HAP-1 (cell line): Measurements from ENCODE around the gene LENEP.
"Not testable (repeated sequence)": the region's sequence is repeated elsewhere in the genome, so short reads cannot be mapped to it uniquely, and the experiment has no call there.

ENCODE experiments used
- DNase-seq, 2 experiments: peaks; one replicate each; pipeline ENCODE4 v3.0.0-alpha.2; 2016 to 2020; ENCODE audit warnings: low spot score in 2 of 2
- H3K27me3 ChIP-seq: fragments of 250-450 bp; sonication (Bioruptor Pico); 2 replicates; pipeline ENCODE4 v1.5.1; 2020; ENCODE audit warnings: low read depth, mild to moderate bottlenecking, moderate library complexity
- H3K36me3 ChIP-seq: fragments of 250-450 bp; sonication (Bioruptor Pico); replicated peaks from 2 replicates; pipeline ENCODE4 v1.5.1; 2020; ENCODE audit warnings: mild to moderate bottlenecking
- H3K4me1 ChIP-seq: fragments of 250-450 bp; sonication (Bioruptor Pico); 2 replicates; pipeline ENCODE4 v1.5.1; 2020; ENCODE audit warnings: mild to moderate bottlenecking
- H3K4me3 ChIP-seq: fragments of 250-450 bp; sonication (Bioruptor Pico); 2 replicates; pipeline ENCODE4 v1.5.1; 2020; ENCODE audit warnings: mild to moderate bottlenecking, moderate library complexity
- H3K9me3 ChIP-seq: fragments of 250-450 bp; sonication (Bioruptor Pico); 2 replicates; pipeline ENCODE4 v1.5.1; 2020; ENCODE audit warnings: mild to moderate bottlenecking, moderate library complexity
- in situ Hi-C: fragments of 300-500 bp; cut with MboI; formaldehyde crosslinking; loops from 3 replicates; pipeline ENCODE4 v1.14.3; 2020; ENCODE audit warnings: low sequenced_read_pairs, inconsistent platforms, mixed read lengths

LENEP gene

GRCh38 chr1:154994269-154994587 is 842 bp downstream of the LENEP start:
- H3K9me3 ChIP-seq = no peaks in the 10 kb centered on the region
- H3K27me3 ChIP-seq = no peaks in the 10 kb centered on the region
- H3K36me3 ChIP-seq = peaks cover 24% of the 10 kb centered on the region
- DNase-seq = no peak
- H3K4me1 ChIP-seq = peaks cover 8% of the 10 kb centered on the region
- in situ Hi-C loops = no loop called here
- no peak overlapping the region for H3K4me3 ChIP-seq

DNA sequence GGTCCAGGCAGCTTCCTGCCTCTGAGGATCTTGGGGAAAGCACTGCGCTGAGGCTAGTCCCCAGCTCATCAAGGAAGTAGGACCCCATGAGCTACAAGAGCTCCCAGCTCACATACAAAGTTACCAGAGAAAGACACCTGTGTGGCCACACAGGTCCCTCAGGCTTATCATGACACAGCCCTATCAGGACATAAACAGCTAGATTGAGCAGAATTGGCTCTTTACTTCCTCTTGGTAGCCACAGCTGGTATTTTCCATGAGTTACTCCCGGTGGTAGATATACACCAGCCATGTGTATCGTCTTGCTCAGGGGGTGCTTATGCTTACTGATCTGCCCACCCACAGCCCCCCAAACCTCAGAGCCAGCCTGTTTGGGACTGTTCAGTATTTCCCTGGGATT is 1.2 kb downstream of the LENEP start:
- DNase-seq = no peak
- in situ Hi-C loops = no loop called here
- H3K36me3 ChIP-seq = peaks cover 20% of the 10 kb centered on the region
- no peaks in the 10 kb centered on the region for H3K27me3 ChIP-seq
- no peak overlapping the region for H3K4me3 ChIP-seq
- peaks cover 9% of the 10 kb centered on the region for H3K4me1 ChIP-seq
- no peaks in the 10 kb centered on the region for H3K9me3 ChIP-seq

GRCh38 chr1:154995301-154995983 is 2.1 kb downstream of the LENEP start:
- Histone ChIP-seq H3K4me1 (peaks cover 15% of the 10 kb centered on the region), H3K36me3 (peaks cover 12% of the 10 kb centered on the region)
- not testable (repeated sequence) for H3K4me3 ChIP-seq, H3K27me3 ChIP-seq, H3K9me3 ChIP-seq
- in situ Hi-C loops = loop anchor here (5.0 kb wide), 1 partner anchor 67 kb away; the partner anchor contains the start of gene EFNA4
- peak; percentile 56 to 83 for DNase-seq

- Histone ChIP-seq H3K4me3 (no peak overlapping the region), H3K27me3 (no peaks in the 10 kb centered on the region), H3K4me1 (peaks cover 17% of the 10 kb centered on the region), H3K9me3 (no peaks in the 10 kb centered on the region), H3K36me3 (peaks cover 8% of the 10 kb centered on the region; the same call in 1 of the 2 replicates)
- in situ Hi-C loops = loop anchor here (5.0 kb wide), 1 partner anchor 65 kb away; the partner anchor contains the start of gene EFNA4
- DNase-seq = no peak
Observed at GRCh38 chr1:154996966-154997701, 3.7 kb downstream of the LENEP start.

DNA sequence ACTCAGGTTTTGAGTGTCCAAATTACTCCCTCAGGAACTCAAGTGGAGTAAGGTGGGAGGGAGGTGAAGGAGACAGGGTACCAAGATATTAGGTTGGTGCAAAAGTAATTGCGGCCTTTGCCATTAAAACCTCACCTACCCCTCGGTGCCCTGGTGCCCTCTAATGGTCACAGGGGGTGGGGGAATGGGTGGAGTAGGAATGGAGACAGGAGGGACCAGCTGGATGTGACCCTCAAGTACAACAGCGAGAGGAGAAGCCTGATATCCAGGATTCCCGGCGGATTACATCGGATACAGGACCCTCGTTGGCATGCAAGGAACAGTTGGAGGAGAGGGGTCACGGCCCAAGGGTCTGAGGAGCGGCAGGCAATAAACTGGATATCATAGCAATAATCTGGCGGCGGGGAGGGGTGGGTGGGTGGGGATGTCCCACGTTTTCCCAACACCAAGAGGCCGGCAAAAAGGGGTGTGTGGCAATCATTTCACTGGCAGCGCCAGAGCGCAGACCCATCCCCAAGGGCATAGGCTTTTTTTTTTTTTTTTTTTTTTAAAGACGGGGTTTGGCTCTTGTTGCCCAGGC is 4.9 kb downstream of the LENEP start:
- no peaks in the 10 kb centered on the region for H3K27me3 ChIP-seq
- H3K4me1 ChIP-seq = peaks cover 17% of the 10 kb centered on the region
- H3K36me3 ChIP-seq = no peaks in the 10 kb centered on the region
- DNase-seq = no peak
- no peak overlapping the region for H3K4me3 ChIP-seq
- no peaks in the 10 kb centered on the region for H3K9me3 ChIP-seq
- in situ Hi-C loops = loop anchor here (5.0 kb wide), 1 partner anchor 64 kb away; the partner anchor contains the start of gene EFNA4

DNA sequence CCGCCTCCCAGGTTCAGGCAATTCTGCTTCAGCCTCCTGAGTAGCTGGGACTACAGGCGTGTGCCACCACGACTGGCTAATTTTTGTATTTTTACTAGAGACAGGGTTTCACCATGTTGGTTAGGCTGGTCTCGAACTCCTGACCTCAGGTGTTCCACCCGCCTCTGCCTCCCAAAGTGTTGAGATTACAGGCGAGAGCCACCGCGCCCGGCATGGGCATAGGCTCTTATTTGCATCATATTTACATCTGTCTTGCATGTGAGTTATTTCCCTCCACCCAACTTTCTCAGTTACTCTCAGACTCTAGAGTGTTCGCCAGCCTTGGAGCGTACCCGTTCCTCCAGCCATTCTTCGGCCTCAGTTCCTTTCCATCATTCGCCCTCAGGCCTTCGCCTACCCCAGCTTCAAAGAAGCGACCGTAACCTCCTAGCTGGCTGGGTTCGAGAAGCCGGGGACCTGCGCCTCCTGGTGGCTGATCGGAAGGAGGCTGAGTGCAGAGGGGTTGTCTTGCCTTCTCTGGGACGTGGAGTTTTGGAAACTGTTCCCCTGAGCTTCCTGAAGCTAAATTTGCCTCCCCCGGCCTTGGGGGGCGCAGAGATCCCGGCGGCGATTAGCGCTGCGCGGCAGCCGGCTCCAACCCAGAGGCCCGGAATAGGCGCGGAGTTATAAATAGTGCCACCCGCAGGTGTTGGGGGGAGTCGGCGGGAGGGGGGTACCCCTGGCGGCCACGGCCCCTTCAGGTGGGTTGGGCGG is 5.6 kb downstream of the LENEP start:
- in situ Hi-C loops = loop anchor here (5.0 kb wide), 1 partner anchor 63 kb away; the partner anchor contains the start of gene EFNA4
- peaks cover 17% of the 10 kb centered on the region for H3K4me1 ChIP-seq
- H3K9me3 ChIP-seq = no peaks in the 10 kb centered on the region
- no peaks in the 10 kb centered on the region for H3K27me3 ChIP-seq
- peak; percentile 73 to 91 for DNase-seq
- H3K4me3 ChIP-seq = peak overlapping the region; percentile 77
- H3K36me3 ChIP-seq = no peaks in the 10 kb centered on the region

GRCh38 chr1:154999571-155000410 is 6.4 kb downstream of the LENEP start:
- peaks cover 22% of the 10 kb centered on the region for H3K4me1 ChIP-seq
- in situ Hi-C loops = loop anchor here (5.0 kb wide), 1 partner anchor 63 kb away; the partner anchor contains the start of gene EFNA4
- no peaks in the 10 kb centered on the region; the same call in 1 of the 2 replicates for H3K36me3 ChIP-seq
- no peaks in the 10 kb centered on the region for H3K27me3 ChIP-seq
- no peaks in the 10 kb centered on the region for H3K9me3 ChIP-seq
- H3K4me3 ChIP-seq = peak overlapping the region; percentile 77
- DNase-seq = peak; percentile 65 to 76

- H3K27me3 ChIP-seq = no peaks in the 10 kb centered on the region
- no peak for DNase-seq
- H3K36me3 ChIP-seq = no peaks in the 10 kb centered on the region; the same call in 1 of the 2 replicates
- H3K4me1 ChIP-seq = peaks cover 22% of the 10 kb centered on the region
- H3K9me3 ChIP-seq = no peaks in the 10 kb centered on the region
- in situ Hi-C loops = no loop called here
- H3K4me3 ChIP-seq = peak overlapping the region; percentile 77
Observed at GRCh38 chr1:155000411-155000725, 7.0 kb downstream of the LENEP start.

DNA sequence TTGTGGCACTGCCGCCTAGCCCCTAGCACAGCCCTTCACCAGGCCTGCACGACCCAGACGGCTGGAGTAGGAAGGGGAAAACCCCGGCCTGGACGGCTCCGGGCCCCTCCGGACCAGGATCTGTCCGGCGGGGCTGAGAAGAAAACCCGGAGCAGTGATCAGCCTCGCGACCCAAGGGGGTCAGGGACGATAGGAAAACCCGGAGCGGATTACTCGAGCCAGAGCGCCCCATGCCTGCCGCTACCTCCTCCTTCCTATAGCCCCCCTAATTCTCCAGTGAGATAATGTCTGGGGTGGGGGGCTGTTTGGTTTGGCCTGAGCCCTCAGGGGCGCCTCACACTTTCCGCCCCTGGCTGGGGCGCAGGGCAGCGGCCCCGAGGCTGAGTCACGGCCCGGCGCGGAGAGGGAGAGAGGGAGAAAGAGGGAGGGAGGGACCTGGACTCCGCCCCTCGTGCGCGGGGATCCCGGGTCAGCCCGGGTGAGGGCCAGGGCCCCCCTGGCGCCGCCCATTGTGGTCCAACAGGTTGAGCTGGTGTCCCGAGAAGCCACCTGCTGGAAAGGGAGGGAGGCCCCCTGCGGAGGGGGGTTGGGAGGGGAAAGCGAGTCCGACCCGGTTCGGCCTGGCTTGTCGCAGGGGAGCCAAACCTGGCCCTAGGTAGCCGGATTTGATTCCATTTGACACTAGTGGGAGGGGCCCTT is 7.5 kb downstream of the LENEP start:
- Histone ChIP-seq H3K4me1 (peaks cover 20% of the 10 kb centered on the region), H3K9me3 (no peaks in the 10 kb centered on the region), H3K36me3 (no peaks in the 10 kb centered on the region; the same call in 1 of the 2 replicates), H3K4me3 (peak overlapping the region; percentile 77), H3K27me3 (no peaks in the 10 kb centered on the region)
- DNase-seq = peak; percentile 82 to 96
- in situ Hi-C loops = no loop called here

GRCh38 chr1:155001425-155001674 is 8.0 kb downstream of the LENEP start:
- Histone ChIP-seq H3K36me3 (no peaks in the 10 kb centered on the region; the same call in 1 of the 2 replicates), H3K9me3 (no peaks in the 10 kb centered on the region), H3K4me3 (peak overlapping the region; percentile 77), H3K27me3 (no peaks in the 10 kb centered on the region), H3K4me1 (peaks cover 20% of the 10 kb centered on the region)
- peak in 1 of 2 experiments; percentile 46 for DNase-seq
- in situ Hi-C loops = no loop called here

DNA sequence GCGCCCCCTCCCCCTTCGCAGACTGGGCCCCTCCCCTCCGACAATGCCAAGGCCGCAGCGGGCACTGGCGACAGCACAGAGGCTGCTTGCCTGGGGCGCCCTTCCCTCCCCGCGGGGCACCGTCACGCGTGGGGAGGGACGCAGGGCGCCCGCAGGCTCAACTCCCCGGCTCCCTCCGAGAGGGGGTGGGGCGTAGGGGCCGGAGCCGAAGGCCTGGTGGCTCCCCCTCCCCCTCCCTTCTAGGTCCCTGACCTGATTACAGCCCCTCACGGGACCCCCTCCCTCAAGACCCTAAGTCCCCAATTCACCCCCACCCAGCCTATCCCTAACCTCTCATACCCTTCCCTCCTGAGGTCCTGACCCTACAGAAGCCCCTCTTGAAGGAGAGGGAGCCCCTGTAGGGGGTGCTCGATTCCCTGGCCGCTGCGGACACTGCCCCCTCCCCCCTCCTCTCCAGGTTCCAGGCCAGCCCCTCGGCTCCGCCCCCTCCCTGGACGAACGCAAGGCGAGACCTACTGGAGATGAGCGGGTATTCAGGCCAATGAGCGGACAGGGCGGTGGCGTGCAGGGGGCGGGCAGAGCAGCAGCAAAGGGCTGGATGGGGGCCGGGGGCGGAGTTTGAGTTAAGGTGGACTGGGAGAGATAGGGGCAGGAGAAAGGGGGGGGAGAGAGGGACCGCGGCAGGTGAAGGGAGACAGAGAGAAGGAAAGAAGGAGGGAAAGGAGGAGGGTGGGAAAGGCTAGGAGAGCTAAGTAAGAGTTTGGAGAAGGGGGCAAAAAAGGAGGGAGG is 8.5 kb downstream of the LENEP start:
- H3K4me1 ChIP-seq = peaks cover 20% of the 10 kb centered on the region

More for the DNA sequence above, 8.5 kb downstream of the LENEP start:
- Histone ChIP-seq H3K27me3 (no peaks in the 10 kb centered on the region), H3K4me3 (peak overlapping the region; percentile 77), H3K9me3 (no peaks in the 10 kb centered on the region), H3K36me3 (no peaks in the 10 kb centered on the region; the same call in 1 of the 2 replicates)
- in situ Hi-C loops = no loop called here
- peak; percentile 98 to 100 for DNase-seq
